ENCODE results near the gene TTC24. TPM values are rescaled to one million over a fixed set of nuclear protein-coding genes. Genes with fewer than 3 reads are reported as not detected.

TTC24 gene
- total RNA-seq, 2 donors from 2014 or later: not detected

GRCh38 chr1:156559797-156560385, 19.6 kb upstream of the TTC24 start:
- H3K27me3 ChIP-seq (replicated peaks; ENCODE audit: insufficient read depth): no peaks in the 10 kb centered on the region
- H3K27ac ChIP-seq: no peak overlapping the region
- H3K36me3 ChIP-seq: no peaks in the 10 kb centered on the region
- TF ChIP-seq CTCF (IDR thresholded peaks at IDR 0.05): no peak
- H3K9me3 ChIP-seq: no peaks in the 10 kb centered on the region
- ATAC-seq (ENCODE audit: insufficient number of reproducible peaks, low FRiP score, low read depth): no peak
- no peak overlapping the region for H3K4me3 ChIP-seq
- H3K4me1 ChIP-seq (ENCODE audit: control insufficient read depth in 1 of 2, low read depth in 2 of 2): no peaks in the 10 kb centered on the region
- DNase-seq (ENCODE audit: low spot score): no peak

- Histone ChIP-seq H3K4me3 (no peak overlapping the region), H3K27ac (no peak overlapping the region), H3K36me3 (no peaks in the 10 kb centered on the region), H3K9me3 (no peaks in the 10 kb centered on the region), H3K4me1 (ENCODE audit: control insufficient read depth in 1 of 2, low read depth in 2 of 2) (no peaks in the 10 kb centered on the region), H3K27me3 (replicated peaks; ENCODE audit: insufficient read depth) (no peaks in the 10 kb centered on the region)
- TF ChIP-seq CTCF (IDR thresholded peaks at IDR 0.05): no peak
- DNase-seq (ENCODE audit: low spot score): no peak
- no peak for ATAC-seq (ENCODE audit: insufficient number of reproducible peaks, low FRiP score, low read depth)
These were observed 18.8 kb upstream of the TTC24 start for GRCh38 chr1:156560585-156561163.

GRCh38 chr1:156565519-156565918, 14.0 kb upstream of the TTC24 start:
- ATAC-seq (ENCODE audit: insufficient number of reproducible peaks, low FRiP score, low read depth) (no peak), DNase-seq (ENCODE audit: low spot score) (no peak)
- Histone ChIP-seq H3K9me3 (no peaks in the 10 kb centered on the region), H3K27ac (no peak overlapping the region), H3K4me1 (ENCODE audit: control insufficient read depth in 1 of 2, low read depth in 2 of 2) (no peaks in the 10 kb centered on the region), H3K36me3 (no peaks in the 10 kb centered on the region), H3K4me3 (no peak overlapping the region), H3K27me3 (replicated peaks; ENCODE audit: insufficient read depth) (no peaks in the 10 kb centered on the region)
- TF ChIP-seq CTCF (IDR thresholded peaks at IDR 0.05): no peak

DNA sequence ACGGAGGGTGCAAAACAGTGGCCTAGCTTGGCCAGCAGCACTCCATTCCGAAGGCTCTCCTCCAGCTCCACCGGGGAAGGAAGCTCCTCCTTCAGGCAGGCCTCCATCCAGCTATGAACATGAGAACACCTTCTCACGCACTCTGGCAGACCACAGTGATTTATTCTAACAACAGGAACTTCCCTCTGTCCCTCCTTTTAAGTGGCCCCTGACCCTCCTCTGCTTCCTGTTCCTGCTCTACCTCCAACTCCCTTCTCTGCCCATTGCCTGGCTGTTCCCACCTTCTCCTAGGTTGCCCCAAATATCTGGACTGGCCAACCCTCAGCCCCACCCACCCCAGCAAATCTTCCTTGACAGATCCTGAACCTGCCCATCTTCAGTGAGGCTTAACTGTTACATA, 13.1 kb upstream of the TTC24 start:
- no peak for TF ChIP-seq CTCF (IDR thresholded peaks at IDR 0.05)
- Histone ChIP-seq H3K27me3 (replicated peaks; ENCODE audit: insufficient read depth) (no peaks in the 10 kb centered on the region), H3K4me1 (ENCODE audit: control insufficient read depth in 1 of 2, low read depth in 2 of 2) (peaks cover 0 to 2% of the 10 kb centered on the region in 2 donors), H3K9me3 (no peaks in the 10 kb centered on the region), H3K27ac (no peak overlapping the region), H3K4me3 (no peak overlapping the region), H3K36me3 (no peaks in the 10 kb centered on the region)
- ATAC-seq (ENCODE audit: insufficient number of reproducible peaks, low FRiP score, low read depth): no peak
- DNase-seq (ENCODE audit: low spot score): no peak

- H3K9me3 ChIP-seq: no peaks in the 10 kb centered on the region
- H3K27ac ChIP-seq: no peak overlapping the region
- peaks cover 0 to 17% of the 10 kb centered on the region in 2 donors for H3K4me1 ChIP-seq (ENCODE audit: control insufficient read depth in 1 of 2, low read depth in 2 of 2)
- H3K27me3 ChIP-seq (replicated peaks; ENCODE audit: insufficient read depth): no peaks in the 10 kb centered on the region
- no peak for ATAC-seq (ENCODE audit: insufficient number of reproducible peaks, low FRiP score, low read depth)
- no peak for DNase-seq (ENCODE audit: low spot score)
- no peak for TF ChIP-seq CTCF (IDR thresholded peaks at IDR 0.05)
- no peaks in the 10 kb centered on the region for H3K36me3 ChIP-seq
- no peak overlapping the region for H3K4me3 ChIP-seq
These were observed 8.2 kb upstream of the TTC24 start for GRCh38 chr1:156571261-156571852.
